AG20443 (cell line): ENCODE results near the gene TOMM22.
"Not testable (repeated sequence)": the region's sequence is repeated elsewhere in the genome, so short reads cannot be mapped to it uniquely, and the experiment has no call there.

Experiments
- DNase-seq: peaks from one replicate; pipeline ENCODE4 v3.0.0; 2012; ENCODE audit warnings: low spot score, mixed read lengths

Gene TOMM22

DNA sequence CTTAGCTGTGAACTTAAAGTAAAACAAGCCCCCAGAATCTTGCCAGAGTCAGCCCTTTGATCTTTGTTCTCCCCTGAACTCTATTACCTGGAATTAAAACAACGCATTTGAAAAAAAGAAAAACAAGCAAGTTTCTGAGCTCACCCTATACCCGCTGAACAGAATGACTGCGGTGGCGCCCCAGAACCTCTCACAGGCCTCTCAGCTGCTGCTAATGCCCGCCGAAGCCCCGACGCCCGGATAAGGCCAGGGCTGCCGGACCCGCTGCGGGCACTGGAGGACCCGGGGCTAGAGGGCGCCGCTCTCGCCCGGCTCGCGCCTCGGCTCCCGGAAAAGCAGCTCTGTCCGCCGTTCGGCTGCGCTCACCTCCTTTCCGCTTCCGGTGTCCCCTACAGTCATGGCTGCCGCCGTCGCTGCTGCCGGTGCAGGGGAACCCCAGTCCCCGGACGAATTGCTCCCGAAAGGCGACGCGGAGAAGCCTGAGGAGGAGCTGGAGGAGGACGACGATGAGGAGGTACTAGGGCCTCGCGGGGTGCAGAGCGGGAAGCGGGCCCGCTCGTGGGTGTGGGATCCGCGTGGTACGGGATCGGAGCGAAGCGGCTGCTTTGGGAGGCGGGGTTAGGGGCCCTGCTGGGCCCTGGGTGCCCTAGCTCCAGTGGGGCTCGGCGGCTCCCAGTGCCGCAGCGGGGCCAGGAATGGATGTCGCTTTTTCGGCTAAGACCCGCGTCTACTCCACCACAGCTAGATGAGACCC is at the start of gene TOMM22:
Gene TOMM22, plus strand, starts transcription at position 376 of the 754 bp plus-strand sequence. Its CDS starts 22 bp downstream, at position 398.
- peak; percentile 98 for DNase-seq

DNA sequence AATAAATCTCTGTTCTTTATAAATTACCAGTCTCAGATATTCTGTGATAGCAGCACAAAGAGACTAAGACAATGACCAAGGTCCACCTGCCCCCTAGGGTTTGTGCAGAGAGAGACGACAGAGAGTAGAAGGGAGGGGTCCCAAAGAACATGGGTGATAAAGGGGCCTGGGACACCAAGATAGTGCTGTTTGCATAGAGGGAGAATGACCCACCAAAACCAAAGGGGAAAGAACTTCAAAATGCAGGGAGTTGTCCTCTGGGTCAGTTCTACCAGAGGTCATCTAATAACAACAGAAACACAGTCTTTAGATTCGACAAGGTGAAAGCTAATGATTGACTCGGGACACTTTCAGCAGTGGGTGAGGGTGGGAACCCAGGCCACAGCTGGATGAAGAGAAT is 49.2 kb upstream of the TOMM22 start:
- DNase-seq, result no peak

GRCh38 chr22:38638216-38638615 is 43.5 kb upstream of the TOMM22 start:
- DNase-seq, result no peak

GRCh38 chr22:38638728-38639127 is 43.0 kb upstream of the TOMM22 start:
- DNase-seq, result no peak

- DNase-seq, result no peak
Observed at GRCh38 chr22:38641476-38642040, 40.2 kb upstream of the TOMM22 start.

DNA sequence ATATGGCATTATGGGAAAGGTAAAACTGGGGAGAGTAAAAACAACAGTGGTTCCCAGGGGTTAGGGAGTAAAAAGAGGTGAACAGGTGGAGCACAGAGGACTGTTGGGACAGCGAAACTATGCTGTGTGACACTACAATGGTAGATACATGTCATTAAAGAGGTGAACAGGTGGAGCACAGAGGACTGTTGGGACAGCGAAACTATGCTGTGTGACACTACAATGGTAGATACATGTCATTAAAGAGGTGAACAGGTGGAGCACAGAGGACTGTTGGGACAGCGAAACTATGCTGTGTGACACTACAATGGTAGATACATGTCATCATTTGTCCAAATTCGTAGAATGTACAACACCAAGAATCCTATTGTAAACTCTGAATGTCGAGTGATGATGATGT is 37.5 kb upstream of the TOMM22 start:
- DNase-seq, result not testable (repeated sequence)

GRCh38 chr22:38645430-38645829 is 36.3 kb upstream of the TOMM22 start:
- DNase-seq, result no peak

GRCh38 chr22:38649841-38650522 is 31.8 kb upstream of the TOMM22 start:
- no peak for DNase-seq

DNA sequence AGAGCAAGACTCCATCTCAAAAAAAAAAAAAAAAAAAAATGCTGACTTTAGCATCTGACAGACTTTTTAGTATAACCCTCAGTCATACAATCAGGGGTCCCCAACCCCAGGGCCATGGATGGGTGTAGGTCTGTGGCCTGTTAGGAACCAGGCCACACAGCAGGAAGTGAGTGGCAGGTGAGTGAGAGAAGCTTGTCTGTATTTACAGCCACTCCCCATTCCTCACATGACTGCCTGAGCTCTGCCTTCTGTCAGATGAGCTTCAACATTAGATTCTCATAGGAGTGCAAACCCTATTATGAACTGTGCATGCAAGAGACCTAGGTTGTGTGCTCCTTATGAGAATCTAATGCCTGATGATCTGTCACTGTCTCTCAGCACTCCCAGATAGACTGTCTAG is 28.9 kb upstream of the TOMM22 start:
- no peak for DNase-seq

DNA sequence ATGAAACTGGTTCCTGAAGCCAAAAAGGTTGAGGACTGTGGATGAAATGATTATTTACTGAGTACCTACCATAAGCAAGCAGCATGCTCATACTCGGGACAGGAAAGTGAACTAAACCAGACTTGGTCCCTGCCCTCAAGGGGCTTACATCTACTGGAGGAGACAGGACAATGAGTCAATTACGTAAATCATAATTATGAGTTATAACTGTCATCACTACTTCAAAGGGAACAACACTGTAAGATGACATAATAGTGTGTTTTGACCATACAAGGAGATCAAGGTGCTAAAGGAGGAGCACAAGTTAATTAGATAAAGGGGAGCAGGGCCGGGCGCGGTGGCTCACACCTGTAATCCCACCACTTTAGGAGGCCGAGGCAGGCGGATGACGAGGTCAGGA is 28.0 kb upstream of the TOMM22 start:
- no peak for DNase-seq

DNA sequence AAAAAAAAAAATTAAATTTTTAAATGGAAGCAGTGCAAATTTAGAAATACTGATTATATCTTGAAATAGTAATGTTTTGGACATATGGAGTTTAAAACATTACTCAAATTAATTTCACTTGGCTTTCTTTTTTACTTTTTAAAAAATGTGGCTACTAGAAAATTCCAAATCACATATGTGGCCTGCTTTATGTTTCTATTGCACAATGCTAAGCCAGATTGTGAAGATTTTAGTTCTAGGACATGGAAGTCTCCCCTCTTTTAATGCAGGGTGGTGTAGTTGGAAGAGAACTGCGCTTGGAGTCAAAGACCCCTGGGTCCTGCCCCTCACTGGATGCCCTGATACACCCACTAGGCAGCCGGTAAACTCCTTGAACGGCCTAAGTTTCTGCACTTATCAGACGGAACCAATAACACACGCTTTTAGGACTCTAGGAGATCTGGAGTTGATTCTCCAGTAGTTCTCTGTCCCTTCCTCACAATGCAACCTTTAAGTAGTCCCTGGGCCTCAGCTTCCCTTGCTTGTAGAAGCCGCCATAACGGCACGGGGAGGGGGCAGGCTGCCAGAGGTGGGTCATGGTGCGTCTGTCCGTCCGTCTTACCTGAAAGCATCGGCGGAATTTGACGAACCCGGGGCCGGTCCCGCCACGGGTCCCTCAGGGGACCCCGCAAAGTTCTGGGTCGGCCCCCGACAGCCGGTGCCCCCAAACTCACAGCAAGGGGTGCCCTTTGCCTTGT is 26.1 kb upstream of the TOMM22 start:
- no peak for DNase-seq

DNA sequence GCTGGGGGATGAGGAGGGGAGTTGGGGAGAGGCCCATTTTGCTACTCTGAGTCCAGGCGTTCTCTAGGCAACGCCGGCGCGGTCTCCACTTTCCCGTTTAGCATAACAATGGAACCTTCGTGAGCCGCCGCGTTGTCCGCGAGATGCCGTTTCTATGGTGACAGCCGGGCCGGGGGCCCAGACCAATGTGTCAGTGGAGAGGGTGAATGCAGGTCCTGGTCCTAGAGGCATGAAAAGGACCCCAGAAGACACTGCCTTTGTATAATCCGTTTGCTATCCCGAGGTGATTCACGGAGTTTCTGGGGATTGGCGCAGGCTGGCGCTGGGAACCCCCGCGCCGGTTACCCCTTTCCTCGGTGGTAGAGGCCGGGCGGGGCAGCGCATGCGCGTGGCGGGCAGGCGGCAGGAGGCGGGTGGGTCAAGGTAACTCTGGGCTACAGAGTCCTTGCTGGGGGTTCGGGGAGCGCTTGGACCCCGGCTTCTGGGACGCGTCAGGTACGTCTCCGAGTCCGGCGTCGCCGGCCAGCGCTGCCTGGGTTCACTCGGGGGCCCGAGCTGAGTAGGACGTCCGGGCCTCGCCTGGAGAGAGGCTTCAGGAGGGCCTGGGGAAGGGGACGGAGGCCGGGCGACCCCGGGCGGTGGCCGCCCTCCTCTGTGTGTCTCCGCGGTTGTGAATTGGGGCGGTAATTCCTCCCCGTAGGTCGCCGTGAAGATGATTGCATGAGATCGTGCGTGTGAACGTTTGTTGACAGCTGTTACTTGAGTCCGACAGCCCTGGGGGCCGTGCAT is 25.3 kb upstream of the TOMM22 start, which contains the start of the genes CBY1 and FAM227A:
Gene CBY1, plus strand, starts transcription at position 383 of the 789 bp plus-strand sequence. CDS start 11,417 bp downstream, outside the sequence.
Gene FAM227A, minus strand, starts transcription at position 137 of the 789 bp plus-strand sequence. CDS start 6,224 bp downstream, outside the sequence.
- DNase-seq, result peak; percentile 100

GRCh38 chr22:38657045-38657909 is 24.5 kb upstream of the TOMM22 start:
- DNase-seq, result no peak

GRCh38 chr22:38674888-38675287 is 6.9 kb upstream of the TOMM22 start:
- DNase-seq, result peak; percentile 25

- no peak for DNase-seq
Observed at GRCh38 chr22:38675833-38676232, 5.9 kb upstream of the TOMM22 start.

GRCh38 chr22:38684895-38685294 is 3.1 kb downstream of the TOMM22 start:
- no peak for DNase-seq

DNA sequence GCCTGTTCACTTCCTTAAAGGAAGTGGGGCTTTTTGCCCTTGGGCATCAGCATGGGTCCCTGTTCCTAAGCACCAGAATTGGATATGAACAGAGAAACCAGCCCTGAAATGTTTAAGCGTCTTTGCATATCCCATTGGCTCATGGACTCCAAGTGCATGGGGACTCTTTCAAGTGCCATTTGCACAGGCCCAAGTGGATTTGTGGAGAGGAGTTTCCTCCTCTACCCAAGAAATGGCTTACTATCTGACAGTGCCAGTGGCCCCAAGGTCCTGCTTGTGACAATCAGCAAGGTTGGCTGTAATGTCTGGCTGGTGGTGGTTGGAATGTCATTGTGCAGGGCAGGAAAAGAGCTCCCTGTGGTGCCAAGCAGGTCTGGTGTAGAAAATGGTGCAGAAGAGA is 4.0 kb downstream of the TOMM22 start:
- no peak for DNase-seq

GRCh38 chr22:38689651-38690050 is 7.9 kb downstream of the TOMM22 start:
- DNase-seq, result no peak

DNA sequence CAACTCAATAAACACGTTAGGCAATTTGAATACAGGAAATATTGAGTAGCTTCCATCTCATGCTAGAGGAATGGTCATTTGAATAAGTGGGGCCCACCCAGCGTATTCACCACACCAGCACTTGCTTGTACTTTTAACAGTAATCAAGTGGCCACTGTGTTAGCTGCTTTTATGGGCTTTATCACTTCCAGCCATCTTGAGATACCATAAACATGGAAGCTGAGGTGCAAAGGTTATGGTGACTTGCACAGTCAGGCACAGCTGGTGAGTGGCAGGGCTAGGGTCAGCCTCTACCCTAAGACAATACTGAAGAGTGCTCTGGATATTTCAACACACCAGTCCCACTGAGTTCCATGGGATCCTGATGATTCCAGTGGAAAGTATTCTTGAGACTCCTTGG is 12.3 kb downstream of the TOMM22 start:
- no peak for DNase-seq

GRCh38 chr22:38694940-38695339 is 13.2 kb downstream of the TOMM22 start:
- no peak for DNase-seq
